SH-SY5Y (cell line): Measurements from ENCODE around the gene MOCS1.

Source experiments
- GATA2 ChIP-seq: IDR thresholded peaks from 2 replicates; pipeline ENCODE4 v1.6.1; 2011; ENCODE audit warnings: mild to moderate bottlenecking, low read depth, low read length
- GATA3 ChIP-seq: IDR thresholded peaks from 2 replicates; pipeline ENCODE4 v1.6.1; 2011; ENCODE audit warnings: low read depth, mild to moderate bottlenecking, low read length, moderate library complexity

Gene MOCS1

DNA sequence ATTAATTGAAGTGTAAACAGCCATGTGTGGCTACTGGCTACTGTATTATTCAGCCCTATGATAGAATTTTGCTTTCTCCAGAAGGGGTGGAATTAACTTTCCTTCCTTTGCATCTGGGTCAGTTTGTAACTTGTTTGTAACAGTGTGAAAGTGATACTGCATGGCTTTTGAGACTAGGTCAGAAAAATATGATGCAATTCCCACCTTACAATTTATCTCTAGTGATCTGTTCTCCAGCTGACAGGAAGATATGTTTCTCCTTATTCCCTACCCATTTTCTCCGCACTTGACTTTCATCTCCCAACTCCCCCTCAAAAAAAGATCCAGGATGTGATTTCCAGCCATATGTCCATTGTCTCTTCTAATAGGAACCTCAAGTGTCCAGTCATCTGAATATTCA, 2.6 kb upstream of the MOCS1 start:
- TF ChIP-seq GATA3 (no peak), GATA2 (no peak)

- no peak for TF ChIP-seq GATA2
- no peak for TF ChIP-seq GATA3
Measured at GRCh38 chr6:39935241-39935640, 979 bp upstream of the MOCS1 start.

GRCh38 chr6:39933669-39934130, 562 bp downstream of the MOCS1 start:
- TF ChIP-seq GATA2 = no peak
- no peak for TF ChIP-seq GATA3

GRCh38 chr6:39932386-39932910, 1.8 kb downstream of the MOCS1 start:
- no peak for TF ChIP-seq GATA2
- TF ChIP-seq GATA3 = no peak

DNA sequence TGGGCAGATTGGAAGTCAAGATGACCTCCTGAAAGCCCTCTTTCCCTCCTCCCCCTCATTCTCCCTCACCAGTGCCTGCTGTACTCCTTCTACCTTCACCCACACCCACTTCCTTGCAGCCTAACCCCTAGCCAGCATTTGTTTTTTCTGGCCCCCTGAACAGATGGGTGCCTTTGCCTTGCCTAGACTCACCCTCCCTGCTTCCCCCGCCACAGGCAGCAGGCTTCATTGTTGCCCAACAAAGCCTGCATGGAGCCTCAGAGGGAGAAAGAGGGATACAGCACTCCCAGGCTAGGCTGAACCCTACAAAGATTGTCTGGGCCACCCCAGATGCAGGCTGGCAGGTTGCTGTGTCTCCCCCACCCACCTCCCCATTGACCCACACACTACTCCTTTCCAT, 2.7 kb downstream of the MOCS1 start:
- TF ChIP-seq GATA3 (no peak), GATA2 (no peak)

GRCh38 chr6:39930540-39930939, 3.7 kb downstream of the MOCS1 start:
- TF ChIP-seq GATA3 = no peak
- TF ChIP-seq GATA2 = no peak

- TF ChIP-seq GATA3 (no peak), GATA2 (no peak)
Measured at GRCh38 chr6:39929733-39930461, 4.4 kb downstream of the MOCS1 start.

GRCh38 chr6:39929039-39929732, 5.1 kb downstream of the MOCS1 start:
- TF ChIP-seq GATA3 (no peak), GATA2 (no peak)

DNA sequence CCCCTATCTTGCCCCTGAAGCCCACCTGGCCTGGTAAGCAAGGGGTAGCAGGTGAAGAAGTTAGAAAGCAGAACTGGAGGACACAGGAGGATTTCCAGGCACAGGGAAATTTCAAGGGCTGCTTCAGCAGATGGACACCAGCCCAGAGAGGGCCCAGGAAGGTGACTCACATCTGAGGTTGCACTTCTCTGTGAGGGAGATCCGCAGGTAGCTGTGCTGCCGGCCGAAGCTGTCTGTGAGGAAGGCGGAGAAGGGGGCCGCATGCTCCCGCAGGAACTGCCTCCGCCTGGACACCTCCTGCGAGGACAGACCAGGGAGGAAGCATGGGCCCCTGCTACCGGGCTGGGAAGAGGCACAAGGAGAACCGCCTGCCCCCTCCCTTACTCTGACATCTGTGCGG, 7.1 kb downstream of the MOCS1 start:
- TF ChIP-seq GATA3 (no peak), GATA2 (no peak)

DNA sequence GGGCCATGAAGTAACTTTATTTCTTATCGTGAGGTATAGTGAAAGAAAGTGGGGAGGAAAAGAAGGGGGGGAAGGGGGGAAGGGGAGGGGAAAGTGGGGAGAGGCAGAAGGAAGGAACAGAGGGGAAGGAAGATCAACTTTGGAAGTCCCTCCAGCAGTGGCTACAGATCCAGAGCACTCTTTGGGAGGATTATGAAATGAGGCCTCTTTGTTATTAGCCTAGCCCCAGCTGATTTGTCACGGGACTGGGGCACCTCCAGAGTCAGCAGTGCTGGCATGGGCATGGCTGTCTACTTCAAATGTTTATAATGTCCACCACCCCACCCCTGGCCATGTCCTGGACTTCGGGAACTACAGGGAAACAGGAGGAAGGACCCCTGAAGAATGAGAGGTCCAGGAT, 7.6 kb downstream of the MOCS1 start:
- TF ChIP-seq GATA3 (no peak), GATA2 (no peak)

DNA sequence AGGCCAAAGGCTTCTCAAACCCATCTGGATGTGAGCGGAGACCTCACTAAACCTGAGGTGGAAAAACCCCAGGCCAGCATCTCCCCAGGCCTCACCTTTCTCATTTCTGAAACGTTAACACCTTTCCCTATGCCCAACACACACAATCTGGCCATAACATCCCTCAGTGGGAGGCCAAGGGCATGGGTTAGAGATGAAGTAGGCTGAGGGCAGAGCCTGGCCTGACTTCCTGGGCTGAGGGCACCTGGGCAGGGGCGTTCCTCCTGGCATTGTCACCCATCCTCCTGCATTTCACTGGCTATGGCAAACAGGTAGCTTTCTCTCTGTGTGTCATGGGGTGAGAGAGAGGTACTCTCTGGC, 8.4 kb downstream of the MOCS1 start:
- TF ChIP-seq GATA2 (no peak), GATA3 (no peak)

- TF ChIP-seq GATA2 (no peak), GATA3 (no peak)
Measured at GRCh38 chr6:39925191-39925930, 8.9 kb downstream of the MOCS1 start.

DNA sequence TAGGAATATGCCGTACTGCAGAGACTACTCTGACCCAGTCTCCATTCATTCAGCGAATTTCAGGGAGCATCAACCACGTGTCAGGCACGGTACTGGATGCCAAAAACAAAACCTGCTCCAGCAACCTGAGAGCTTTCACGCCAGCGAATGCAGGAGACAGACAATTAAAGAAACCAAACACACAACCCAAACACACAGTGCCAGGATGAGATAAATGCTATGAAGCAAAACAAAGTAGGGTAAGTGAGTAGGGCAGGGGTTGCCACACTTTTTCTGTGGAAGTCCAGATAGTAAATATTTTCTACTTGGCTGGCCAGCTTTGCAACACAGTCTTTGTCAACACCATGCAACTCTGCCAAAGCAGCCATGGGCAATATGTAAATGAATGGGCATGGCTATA, 10.0 kb downstream of the MOCS1 start:
- TF ChIP-seq GATA3 (no peak), GATA2 (no peak)

DNA sequence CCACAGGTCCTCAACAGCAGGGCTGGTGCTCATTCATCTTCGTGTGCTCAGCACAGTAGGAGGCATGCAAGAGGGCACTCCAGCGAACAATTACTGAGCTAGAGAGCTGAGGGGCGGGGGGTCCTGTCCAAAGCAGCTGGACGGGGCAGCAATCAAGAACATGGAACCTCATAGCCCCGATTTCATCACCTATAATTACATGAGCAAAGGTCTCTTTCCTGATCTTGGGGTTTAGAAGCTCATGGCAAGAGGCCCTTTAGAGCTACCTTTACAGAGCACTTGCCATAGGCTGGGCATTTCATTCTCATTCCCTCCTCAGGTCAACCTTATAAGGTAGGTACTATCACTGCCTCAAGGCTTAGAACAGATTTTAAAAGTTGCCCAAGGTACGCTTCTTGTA, 10.4 kb downstream of the MOCS1 start:
- TF ChIP-seq GATA3 (no peak), GATA2 (no peak)
